GM12878 (cell line): ENCODE results near the gene FKBP8. TPM values are rescaled to one million over a fixed set of nuclear protein-coding genes. Genes with fewer than 3 reads are reported as not detected.

Source experiments
- ATAC-seq: fragments of 200-7000 bp; cut with Tn5 transposase; 3 replicates; pipeline ENCODE4 v1.9.1; 2020; ENCODE audit warnings: mild to moderate bottlenecking, moderate library complexity
- BruUV-seq: library from RNA; stranded (reverse); fragments of 400-500 nt; replicated peaks from 2 replicates; lab custom pipeline; 2021; lab: Mats Ljungman, UMichigan
- CTCF ChIA-PET: fragments of 300-600 bp; sonication (Branson Sonifier 250); formaldehyde crosslinking; extraction: SDS; loops from one replicate; lab custom pipeline; 2021; ENCODE audit warnings: inconsistent platforms; lab: Yijun Ruan, JAX
- POLR2A ChIA-PET: fragments of 350-600 bp; formaldehyde crosslinking; extraction: SDS; loops from one replicate; lab custom pipeline; 2021; ENCODE audit warnings: inconsistent platforms; lab: Charles Lee
- RAD21 ChIA-PET: fragments of 300-600 bp; sonication (Branson Sonifier 250); formaldehyde crosslinking; loops from one replicate; lab custom pipeline; 2023; ENCODE audit warnings: antibody characterized with exemption; ENCODE audit not compliant: unreplicated experiment; lab: Charles Lee
- SMC1A ChIA-PET: fragments of 300-600 bp; sonication (Branson Sonifier 250); formaldehyde crosslinking; loops from one replicate; lab custom pipeline; 2023; ENCODE audit not compliant: unreplicated experiment, uncharacterized antibody; lab: Charles Lee
- DNase-seq: peaks from one replicate; pipeline ENCODE4 v3.0.0-alpha.2; 2011; ENCODE audit warnings: low read depth, low spot score
- FAIRE-seq: peaks from 3 replicates; lab custom pipeline; 2011; peaks lifted over from hg19 to GRCh38; lab: Jason Lieb, UNC
- H2AFZ ChIP-seq: 2 replicates; pipeline ENCODE4 v1.6.0; 2011; ENCODE audit warnings: low read depth, low read length, control low read depth; ENCODE audit not compliant: control insufficient read depth
- H3K27ac ChIP-seq: 2 replicates; pipeline ENCODE4 v1.5.1; 2011; ENCODE audit warnings: control low read depth; ENCODE audit not compliant: control insufficient read depth, insufficient read depth
- H3K27me3 ChIP-seq, 2 experiments: replicated peaks in 1 of 2; 2 replicates each; pipeline versions ENCODE4 v1.6.0 to v1.6.1; 2011; ENCODE audit warnings: low read length in 1 of 2; ENCODE audit not compliant: control insufficient read depth in 2 of 2, insufficient read depth in 2 of 2
- H3K36me3 ChIP-seq, 2 experiments: 2 replicates each; pipeline ENCODE4 v1.5.1; 2011; ENCODE audit warnings: low read length in 1 of 2; ENCODE audit not compliant: control insufficient read depth in 2 of 2, insufficient read depth in 2 of 2
- H3K4me1 ChIP-seq: 2 replicates; pipeline ENCODE4 v1.6.1; 2011; ENCODE audit warnings: mild to moderate bottlenecking, low read length, moderate library complexity, mixed read lengths; ENCODE audit not compliant: control insufficient read depth, insufficient read depth
- H3K4me2 ChIP-seq: 2 replicates; pipeline ENCODE4 v1.6.0; 2011; ENCODE audit warnings: control low read depth; ENCODE audit not compliant: control insufficient read depth, insufficient read depth
- H3K4me3 ChIP-seq: fragments of 200-600 bp; sonication (generic); 2 replicates; pipeline ENCODE4 v1.5.1; 2016
- H3K79me2 ChIP-seq: 2 replicates; pipeline ENCODE4 v1.6.0; 2011; ENCODE audit warnings: low read length; ENCODE audit not compliant: control insufficient read depth, insufficient read depth
- H3K9ac ChIP-seq: 2 replicates; pipeline ENCODE4 v1.8.0; 2011; ENCODE audit warnings: low read length, control low read depth, mixed read lengths; ENCODE audit not compliant: control insufficient read depth, insufficient read depth
- H3K9me3 ChIP-seq: replicated peaks from 3 replicates; pipeline ENCODE4 v1.5.1; 2011; ENCODE audit warnings: mild to moderate bottlenecking, low read length; ENCODE audit not compliant: control insufficient read depth, insufficient read depth
- H4K20me1 ChIP-seq: 2 replicates; pipeline ENCODE4 v1.6.0; 2011; ENCODE audit not compliant: control insufficient read depth, insufficient read depth
- ATF2 ChIP-seq: IDR thresholded peaks from 2 replicates; pipeline ENCODE4 v1.6.1; 2012; ENCODE audit warnings: low read length, inconsistent platforms
- BHLHE40 ChIP-seq, 2 experiments: fragments of 450-650 bp in 1 of 2; IDR thresholded peaks; 2 replicates each; pipeline ENCODE4 v1.6.1; 2011 to 2017; ENCODE audit warnings: low read depth in 2 of 2, borderline replicate concordance in 1 of 2, improper control_type of control experiment in 1 of 2, low read length in 1 of 2, mild to moderate bottlenecking in 1 of 2
- CREB1 ChIP-seq: IDR thresholded peaks from 2 replicates; pipeline ENCODE4 v1.6.1; 2012; ENCODE audit warnings: low read depth, mild to moderate bottlenecking, inconsistent platforms
- E4F1 ChIP-seq: fragments of 450-650 bp; IDR thresholded peaks from 2 replicates; pipeline ENCODE4 v1.6.1; 2018; ENCODE audit warnings: borderline replicate concordance, mild to moderate bottlenecking; ENCODE audit not compliant: partially characterized antibody
- JUNB ChIP-seq: IDR thresholded peaks from 2 replicates; pipeline ENCODE4 v1.6.1; 2016; ENCODE audit warnings: antibody characterized with exemption, mild to moderate bottlenecking
- MEF2B ChIP-seq: fragments of 450-650 bp; IDR thresholded peaks from 2 replicates; pipeline ENCODE4 v1.6.1; 2018; ENCODE audit warnings: mild to moderate bottlenecking, moderate library complexity; ENCODE audit not compliant: partially characterized antibody, poor library complexity, severe bottlenecking
- NFXL1 ChIP-seq: fragments of 450-650 bp; IDR thresholded peaks from 2 replicates; pipeline ENCODE4 v1.6.1; 2017; ENCODE audit warnings: antibody characterized with exemption, mild to moderate bottlenecking, borderline replicate concordance
- NFYB ChIP-seq: IDR thresholded peaks from 2 replicates; pipeline ENCODE4 v1.6.1; 2011; ENCODE audit warnings: low read depth, mild to moderate bottlenecking, low read length, improper control_type of control experiment, moderate library complexity; ENCODE audit not compliant: insufficient read depth
- NR2F1 ChIP-seq: fragments of 450-650 bp; conservative IDR thresholded peaks from 2 replicates; pipeline ENCODE4 v1.6.1; 2017; ENCODE audit warnings: mild to moderate bottlenecking
- POLR2AphosphoS5 ChIP-seq: IDR thresholded peaks from 2 replicates; pipeline ENCODE4 v1.6.1; 2011; ENCODE audit warnings: mild to moderate bottlenecking, low read length, inconsistent platforms
- SPI1 ChIP-seq: IDR thresholded peaks from 2 replicates; pipeline ENCODE4 v1.6.1; 2011; ENCODE audit warnings: low read depth, mild to moderate bottlenecking, low read length, moderate library complexity, borderline replicate concordance; ENCODE audit not compliant: insufficient read depth
- YBX1 ChIP-seq: fragments of 450-650 bp; IDR thresholded peaks from 2 replicates; pipeline ENCODE4 v1.6.1; 2016; ENCODE audit warnings: antibody characterized with exemption
- ZBED1 ChIP-seq: IDR thresholded peaks from 2 replicates; pipeline ENCODE4 v1.6.1; 2016; ENCODE audit warnings: borderline replicate concordance
- ZSCAN29 ChIP-seq: fragments of 450-650 bp; IDR thresholded peaks from 2 replicates; pipeline ENCODE4 v1.6.1; 2017; ENCODE audit warnings: mild to moderate bottlenecking, moderate library complexity
- WGBS: methylation state at CpG from one replicate; pipeline ENCODE4 v1.1.6; 2016; ENCODE audit warnings: low lambda C conversion rate; ENCODE audit not compliant: insufficient replicate concordance, insufficient coverage; ENCODE audit errors: missing lambda C conversion rate; 5-methylcytosine and 5-hydroxymethylcytosine counted together
- in situ Hi-C: fragments of 300-500 bp; cut with MboI; formaldehyde crosslinking; loops from 9 replicates; pipeline ENCODE4 v1.14.3; 2018; ENCODE audit warnings: mixed read lengths
- intact Hi-C: fragments of 100-400 bp; cut with micrococcal nuclease; formaldehyde crosslinking; loops from one replicate; pipeline ENCODE4 v1.14.2; 2022; ENCODE audit not compliant: unreplicated experiment
- polyA plus RNA-seq, 11 experiments: library from polyadenylated mRNA; depleted of rRNA in 4 of 11; unstranded in 6 of 11; stranded (reverse) in 5 of 11; fragments of >200 nt; fragmentation: Nextera tagmentation in 4 of 11; fragmentation: Illumina TruSeq in 1 of 11; extraction: Ambion mirVana in 4 of 11; extraction: Trizol in 1 of 11; gene quantifications; 1 replicate in 1 of 11; 2 replicates in 10 of 11; pipeline versions ENCODE4 v1.2.1 to v1.2.3, GENCODE V29; 2011 to 2016; ENCODE audit warnings: inconsistent platforms in 2 of 11, missing spikeins in 2 of 11, low read depth in 1 of 11
- total RNA-seq, 4 experiments: library from RNA; depleted of rRNA in 3 of 4; stranded (reverse); fragments of >200 nt in 3 of 4; fragmentation: Illumina TruSeq in 1 of 4; extraction: Trizol in 1 of 4; gene quantifications; 2 replicates each; pipeline versions ENCODE4 v1.2.1 to v1.2.3, GENCODE V29; 2013 to 2021
- TF ChIP-seq, protein P1 (sequence below): IDR thresholded peaks from 2 replicates; pipeline ENCODE4 v1.6.1; 2012; ENCODE audit warnings: low read depth, low read length, improper control_type of control experiment
- TF ChIP-seq, protein P2 (sequence below): fragments of 450-650 bp; IDR thresholded peaks from 2 replicates; pipeline ENCODE4 v1.6.1; 2018; ENCODE audit warnings: mild to moderate bottlenecking, low read depth, moderate library complexity; ENCODE audit not compliant: partially characterized antibody

Gene FKBP8
- total and polyA plus RNA-seq, 10 of the 15 experiments (the other 5 are each of a cell fraction or from before 2014, with no cell fraction given), result 0.13 to 205 (median 95.4) TPM

- TF ChIP-seq YBX1 (no peak), SPI1 (no peak), JUNB (no peak), BHLHE40 (IDR thresholded peaks at IDR 0.05; ENCODE audit: borderline replicate concordance in 1 of 2, low read depth in 2 of 2, low read length in 1 of 2) (no peak), NFYB (no peak), MEF2B (no peak), NFXL1 (no peak), ZBED1 (no peak), POLR2AphosphoS5 (no peak), CREB1 (no peak), ZSCAN29 (no peak), NR2F1 (no peak), ATF2 (no peak), E4F1 (no peak)
- TF ChIP-seq, protein P1, sequence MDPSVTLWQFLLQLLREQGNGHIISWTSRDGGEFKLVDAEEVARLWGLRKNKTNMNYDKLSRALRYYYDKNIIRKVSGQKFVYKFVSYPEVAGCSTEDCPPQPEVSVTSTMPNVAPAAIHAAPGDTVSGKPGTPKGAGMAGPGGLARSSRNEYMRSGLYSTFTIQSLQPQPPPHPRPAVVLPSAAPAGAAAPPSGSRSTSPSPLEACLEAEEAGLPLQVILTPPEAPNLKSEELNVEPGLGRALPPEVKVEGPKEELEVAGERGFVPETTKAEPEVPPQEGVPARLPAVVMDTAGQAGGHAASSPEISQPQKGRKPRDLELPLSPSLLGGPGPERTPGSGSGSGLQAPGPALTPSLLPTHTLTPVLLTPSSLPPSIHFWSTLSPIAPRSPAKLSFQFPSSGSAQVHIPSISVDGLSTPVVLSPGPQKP, result no peak
- TF ChIP-seq, protein P2, sequence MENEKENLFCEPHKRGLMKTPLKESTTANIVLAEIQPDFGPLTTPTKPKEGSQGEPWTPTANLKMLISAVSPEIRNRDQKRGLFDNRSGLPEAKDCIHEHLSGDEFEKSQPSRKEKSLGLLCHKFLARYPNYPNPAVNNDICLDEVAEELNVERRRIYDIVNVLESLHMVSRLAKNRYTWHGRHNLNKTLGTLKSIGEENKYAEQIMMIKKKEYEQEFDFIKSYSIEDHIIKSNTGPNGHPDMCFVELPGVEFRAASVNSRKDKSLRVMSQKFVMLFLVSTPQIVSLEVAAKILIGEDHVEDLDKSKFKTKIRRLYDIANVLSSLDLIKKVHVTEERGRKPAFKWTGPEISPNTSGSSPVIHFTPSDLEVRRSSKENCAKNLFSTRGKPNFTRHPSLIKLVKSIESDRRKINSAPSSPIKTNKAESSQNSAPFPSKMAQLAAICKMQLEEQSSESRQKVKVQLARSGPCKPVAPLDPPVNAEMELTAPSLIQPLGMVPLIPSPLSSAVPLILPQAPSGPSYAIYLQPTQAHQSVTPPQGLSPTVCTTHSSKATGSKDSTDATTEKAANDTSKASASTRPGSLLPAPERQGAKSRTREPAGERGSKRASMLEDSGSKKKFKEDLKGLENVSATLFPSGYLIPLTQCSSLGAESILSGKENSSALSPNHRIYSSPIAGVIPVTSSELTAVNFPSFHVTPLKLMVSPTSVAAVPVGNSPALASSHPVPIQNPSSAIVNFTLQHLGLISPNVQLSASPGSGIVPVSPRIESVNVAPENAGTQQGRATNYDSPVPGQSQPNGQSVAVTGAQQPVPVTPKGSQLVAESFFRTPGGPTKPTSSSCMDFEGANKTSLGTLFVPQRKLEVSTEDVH, result no peak
- POLR2A ChIA-PET, result no interaction called here
- H3K27ac ChIP-seq, result no peak overlapping the region
Measured at GRCh38 chr19:18532168-18532890, 11.0 kb downstream of the FKBP8 start.

More at GRCh38 chr19:18532168-18532890, 11.0 kb downstream of the FKBP8 start:
- Histone ChIP-seq H4K20me1 (no peaks in the 10 kb centered on the region), H3K4me1 (no peaks in the 10 kb centered on the region), H3K27me3 (no peaks in the 10 kb centered on the region), H3K9me3 (no peaks in the 10 kb centered on the region), H3K9ac (no peak overlapping the region), H3K79me2 (no peaks in the 10 kb centered on the region), H2AFZ (no peak overlapping the region), H3K4me2 (no peak overlapping the region), H3K4me3 (no peak overlapping the region), H3K36me3 (peaks cover 4 to 14% of the 10 kb centered on the region in 2 experiments; a peak in 3 of 4 replicates)
- in situ Hi-C loops (no loop called here), intact Hi-C loops (no loop called here)
- no peak for DNase-seq
- ChIA-PET CTCF (no interaction called here), SMC1A (no interaction called here), RAD21 (no interaction called here)
- FAIRE-seq, result no peak
- ATAC-seq, result no peak
- BruUV-seq, result no TSS peak
- 98% methylated on average over 22 of the region's 22 CpGs for WGBS
